T-helper 17 cell (primary cell): ENCODE data around the gene MPDU1. TPM values are rescaled to one million over a fixed set of nuclear protein-coding genes. Genes with fewer than 3 reads are reported as not detected.
A peak's percentile ranks its signal among the peaks of the same experiment; 100 is the strongest.

Experiments used
- ATAC-seq: fragments of 150-1000 bp; cut with Tn5 transposase; 2 replicates; pipeline ENCODE4 v1.10.0; 2021; ENCODE audit warnings: mild to moderate bottlenecking, moderate library complexity
- DNase-seq, 3 donors: peaks; one replicate each; pipeline versions ENCODE4 v3.0.0 to v3.0.0-alpha.2; 2020 to 2021
- H3K9me3 ChIP-seq: one replicate; pipeline ENCODE4 v1.7.0; 2013; ENCODE audit warnings: low read length, mild to moderate bottlenecking; ENCODE audit not compliant: control insufficient read depth, poor library complexity, severe bottlenecking
- H3K27ac Mint-ChIP-seq: one replicate; pipeline ENCODE4 v1.8.0; 2022; ENCODE audit warnings: mild to moderate bottlenecking, moderate library complexity, mixed read lengths
- H3K27me3 Mint-ChIP-seq: one replicate; pipeline ENCODE4 v1.8.0; 2022; ENCODE audit warnings: mixed read lengths
- H3K36me3 Mint-ChIP-seq: one replicate; pipeline ENCODE4 v1.8.0; 2022; ENCODE audit warnings: low read depth, mixed read lengths
- H3K4me1 Mint-ChIP-seq: one replicate; pipeline ENCODE4 v1.8.0; 2022; ENCODE audit warnings: mild to moderate bottlenecking, mixed read lengths
- H3K4me3 Mint-ChIP-seq: one replicate; pipeline ENCODE4 v1.8.0; 2022; ENCODE audit warnings: mild to moderate bottlenecking, moderate library complexity, mixed read lengths
- total RNA-seq, 4 donors: library from RNA in 2 of 4; stranded (reverse) in 2 of 4; gene quantifications; one replicate each; pipeline ENCODE4 v1.2.3 and lab custom pipeline; 2022 to 2026

MPDU1 gene
- total RNA-seq, 2 donors from 2014 or later: 28.9 to 32.7 TPM

- no peaks in the 10 kb centered on the region for H3K9me3 ChIP-seq
- no peak for ATAC-seq
- Mint-ChIP-seq H3K27me3 (no peaks in the 10 kb centered on the region), H3K36me3 (no peaks in the 10 kb centered on the region), H3K4me1 (peaks cover 13% of the 10 kb centered on the region), H3K27ac (peak overlapping the region; percentile 85), H3K4me3 (peak overlapping the region; percentile 88)
- DNase-seq: no peak
Measured at GRCh38 chr17:7626956-7627249, 43.3 kb downstream of the MPDU1 start.

- ATAC-seq (peak; percentile 93), DNase-seq (peak; percentile 54 to 78 (median 71))
- H3K36me3 Mint-ChIP-seq: no peaks in the 10 kb centered on the region
- H3K4me3 Mint-ChIP-seq: peak within 1 kb of the TSS; percentile 88
- no peaks in the 10 kb centered on the region for H3K9me3 ChIP-seq
- no peaks in the 10 kb centered on the region for H3K27me3 Mint-ChIP-seq
- peak within 1 kb of the TSS; percentile 85 for H3K27ac Mint-ChIP-seq
- peaks cover 13% of the 10 kb centered on the region for H3K4me1 Mint-ChIP-seq
Measured at GRCh38 chr17:7627250-7628121, 43.8 kb downstream of the MPDU1 start, which contains the start of gene SAT2. TSS of gene SAT2 (minus strand) at chr17:7627821. CDS start at chr17:7627635, 186 bp downstream.

- H3K27me3 Mint-ChIP-seq: no peaks in the 10 kb centered on the region
- peaks cover 13% of the 10 kb centered on the region for H3K4me1 Mint-ChIP-seq
- H3K27ac Mint-ChIP-seq: peak within 1 kb of the TSS; percentile 61
- DNase-seq: no peak
- H3K9me3 ChIP-seq: no peaks in the 10 kb centered on the region
- H3K36me3 Mint-ChIP-seq: no peaks in the 10 kb centered on the region
- ATAC-seq: no peak
- H3K4me3 Mint-ChIP-seq: no peak within 1 kb of the TSS
Measured at GRCh38 chr17:7629939-7630571, 46.4 kb downstream of the MPDU1 start, which contains the start of gene SHBG. TSS of gene SHBG (plus strand) at chr17:7630135. CDS start at chr17:7630173, 38 bp downstream.

GRCh38 chr17:7631398-7632380, 48.0 kb downstream of the MPDU1 start:
- Mint-ChIP-seq H3K27ac (no peak overlapping the region), H3K27me3 (no peaks in the 10 kb centered on the region), H3K4me1 (peaks cover 12% of the 10 kb centered on the region), H3K36me3 (no peaks in the 10 kb centered on the region), H3K4me3 (no peak overlapping the region)
- H3K9me3 ChIP-seq: no peaks in the 10 kb centered on the region
- DNase-seq (no peak), ATAC-seq (no peak)

GRCh38 chr17:7632492-7632894, 48.8 kb downstream of the MPDU1 start:
- no peaks in the 10 kb centered on the region for H3K9me3 ChIP-seq
- DNase-seq: no peak
- no peak overlapping the region for H3K4me3 Mint-ChIP-seq
- H3K27ac Mint-ChIP-seq: peak overlapping the region; percentile 53
- H3K4me1 Mint-ChIP-seq: peaks cover 5% of the 10 kb centered on the region
- H3K27me3 Mint-ChIP-seq: no peaks in the 10 kb centered on the region
- peak; percentile 36 for ATAC-seq
- H3K36me3 Mint-ChIP-seq: no peaks in the 10 kb centered on the region

- H3K4me1 Mint-ChIP-seq: peaks cover 5% of the 10 kb centered on the region
- H3K36me3 Mint-ChIP-seq: no peaks in the 10 kb centered on the region
- no peak for DNase-seq
- no peaks in the 10 kb centered on the region for H3K27me3 Mint-ChIP-seq
- no peak overlapping the region for H3K4me3 Mint-ChIP-seq
- peak overlapping the region; percentile 53 for H3K27ac Mint-ChIP-seq
- no peaks in the 10 kb centered on the region for H3K9me3 ChIP-seq
- no peak for ATAC-seq
Measured at GRCh38 chr17:7633093-7633492, 49.4 kb downstream of the MPDU1 start.

GRCh38 chr17:7634384-7634783, 50.7 kb downstream of the MPDU1 start:
- H3K4me1 Mint-ChIP-seq: peaks cover 3% of the 10 kb centered on the region
- no peak for DNase-seq
- no peak overlapping the region for H3K27ac Mint-ChIP-seq
- no peaks in the 10 kb centered on the region for H3K27me3 Mint-ChIP-seq
- no peaks in the 10 kb centered on the region for H3K9me3 ChIP-seq
- no peak overlapping the region for H3K4me3 Mint-ChIP-seq
- ATAC-seq: no peak
- no peaks in the 10 kb centered on the region for H3K36me3 Mint-ChIP-seq

- no peak overlapping the region for H3K4me3 Mint-ChIP-seq
- no peak overlapping the region for H3K27ac Mint-ChIP-seq
- no peaks in the 10 kb centered on the region for H3K36me3 Mint-ChIP-seq
- no peaks in the 10 kb centered on the region for H3K4me1 Mint-ChIP-seq
- no peaks in the 10 kb centered on the region for H3K27me3 Mint-ChIP-seq
- no peak for DNase-seq
- H3K9me3 ChIP-seq: no peaks in the 10 kb centered on the region
- ATAC-seq: no peak
Measured at GRCh38 chr17:7636163-7636562, 52.5 kb downstream of the MPDU1 start.

Other genes starting within 250 kb of the MPDU1 start
- 100 to 1,000 TPM; 641 to 702 TPM for gene ACAP1, start 247.3 kb upstream of the MPDU1 start, total RNA-seq
- 1 to 10 TPM; 1.6 to 2.7 TPM for gene KCTD11, start 231.7 kb upstream of the MPDU1 start, total RNA-seq
- not detected for gene TMEM95, start 228.7 kb upstream of the MPDU1 start, total RNA-seq
- gene TNK1, start 202.8 kb upstream of the MPDU1 start, total RNA-seq: 1 to 10 TPM; 4.8 to 5.9 TPM
- gene PLSCR3, start 189.3 kb upstream of the MPDU1 start, total RNA-seq: 100 to 1,000 TPM; 120 to 126 TPM
- 10 to 100 TPM; 27.3 to 31.7 TPM for gene TMEM256, start 179.8 kb upstream of the MPDU1 start, total RNA-seq
- 1 to 10 TPM; 5.1 to 6.5 TPM for gene NLGN2, start 176.0 kb upstream of the MPDU1 start, total RNA-seq
- gene SPEM1, start 163.5 kb upstream of the MPDU1 start, total RNA-seq: not detected
- gene SPEM2, start 158.2 kb upstream of the MPDU1 start, total RNA-seq: not detected
- gene SPEM3, start 155.0 kb upstream of the MPDU1 start, total RNA-seq: not detected
- gene TMEM102, start 148.4 kb upstream of the MPDU1 start, total RNA-seq: 10 to 100 TPM; 12.6 to 13.2 TPM
- gene FGF11, start 144.3 kb upstream of the MPDU1 start, total RNA-seq: 1 to 10 TPM; 2.0 to 2.6 TPM
- 1 to 10 TPM; 7.0 to 7.2 TPM for gene CHRNB1, start 138.8 kb upstream of the MPDU1 start, total RNA-seq
- 10 to 100 TPM; 44.9 to 49.5 TPM for gene ZBTB4, start 104.2 kb upstream of the MPDU1 start, total RNA-seq
- not detected for gene SLC35G6, start 102.4 kb upstream of the MPDU1 start, total RNA-seq
- gene POLR2A, start 99.5 kb upstream of the MPDU1 start, total RNA-seq: 100 to 1,000 TPM; 553 to 572 TPM
- gene TNFSF12, start 34.8 kb upstream of the MPDU1 start, total RNA-seq: 10 to 100 TPM; 41.7 to 49.2 TPM
- gene TNFSF13, start 25.1 kb upstream of the MPDU1 start, total RNA-seq: 1 to 10 TPM; 2.9 to 3.1 TPM
- gene SENP3, start 21.9 kb upstream of the MPDU1 start, total RNA-seq: 10 to 100 TPM; 33.4 to 37.0 TPM
- 1 to 10 TPM; 3.9 to 8.1 TPM for gene CD68, start 4.2 kb upstream of the MPDU1 start, total RNA-seq
- not detected for gene SOX15, start 6.2 kb downstream of the MPDU1 start, total RNA-seq
- 10 to 100 TPM; 22.3 to 23.4 TPM for gene FXR2, start 31.0 kb downstream of the MPDU1 start, total RNA-seq
- gene SAT2, start 44.0 kb downstream of the MPDU1 start, total RNA-seq: 10 to 100 TPM; 39.1 to 42.9 TPM
- gene SHBG, start 46.3 kb downstream of the MPDU1 start, total RNA-seq: under 1 TPM in 1 of 2 donors, not detected in 1; 0.40 TPM
- under 1 TPM in 1 of 2 donors, not detected in 1; 0.15 TPM for gene ATP1B2, start 67.1 kb downstream of the MPDU1 start, total RNA-seq
- gene TP53, start 103.6 kb downstream of the MPDU1 start, total RNA-seq: 10 to 100 TPM; 61.2 to 66.2 TPM
- gene WRAP53, start 104.6 kb downstream of the MPDU1 start, total RNA-seq: 1 to 10 TPM; 6.6 TPM
- gene EFNB3, start 121.3 kb downstream of the MPDU1 start, total RNA-seq: not detected
- gene DNAH2, start 133.9 kb downstream of the MPDU1 start, total RNA-seq: under 1 TPM in 1 of 2 donors, not detected in 1; 0.31 TPM